ENCODE results near the gene POLR1C. TPM values are rescaled to one million over a fixed set of nuclear protein-coding genes. Genes with fewer than 3 reads are reported as not detected.

POLR1C gene
- total and polyA plus RNA-seq, 3 donors from 2014 or later, result 35.0 to 41.3 (median 37.7) TPM

GRCh38 chr6:43476746-43477145 lies 40.1 kb upstream of the POLR1C start:
- WGBS, 2 donors, result 15 to 19% methylated on average over 2 of the region's 2 CpGs
- TF ChIP-seq POLR2A (IDR thresholded peaks at IDR 0.05) (no peak), CTCF (IDR thresholded peaks at IDR 0.05) (no peak)
- no peaks in the 10 kb centered on the region for H3K9me3 ChIP-seq

GRCh38 chr6:43477235-43478007 lies 39.5 kb upstream of the POLR1C start, which contains the start of gene TJAP1:
TSS of gene TJAP1 (plus strand) at chr6:43477570. CDS start at chr6:43499002, 21,432 bp downstream.
- Histone ChIP-seq H3K9me3 (no peaks in the 10 kb centered on the region), H3K27me3 (no peaks in the 10 kb centered on the region), H3K4me3 (peak within 1 kb of the TSS; percentile 74), H3K27ac (peak within 1 kb of the TSS; percentile 60 to 79), H3K36me3 (ENCODE audit: low read depth, missing control alignments) (no peaks in the 10 kb centered on the region), H3K4me1 (peaks cover 7% of the 10 kb centered on the region)
- TF ChIP-seq POLR2A (IDR thresholded peaks at IDR 0.05), result peak; percentile 26
- no peak for TF ChIP-seq CTCF (IDR thresholded peaks at IDR 0.05)
- DNase-seq, result peak; percentile 95
- intact Hi-C loops (cut with DNase I; ENCODE audit: low total_unique reads), result no loop called here
- WGBS, 2 donors, result 1% methylated on average over 34 of the region's 34 CpGs

More at GRCh38 chr6:43476746-43477145, 40.1 kb upstream of the POLR1C start:
- Histone ChIP-seq H3K4me3 (peak overlapping the region; percentile 74), H3K36me3 (ENCODE audit: low read depth, missing control alignments) (no peaks in the 10 kb centered on the region), H3K27me3 (no peaks in the 10 kb centered on the region), H3K27ac (no peak overlapping the region), H3K4me1 (peaks cover 7% of the 10 kb centered on the region)
- DNase-seq, result no peak
- intact Hi-C loops (cut with DNase I; ENCODE audit: low total_unique reads), result no loop called here

- 11% methylated on average over 3 of the region's 3 CpGs for WGBS, 2 donors
- H3K36me3 ChIP-seq (ENCODE audit: low read depth, missing control alignments), result no peaks in the 10 kb centered on the region
- intact Hi-C loops (cut with DNase I; ENCODE audit: low total_unique reads), result no loop called here
Measured at GRCh38 chr6:43478008-43478372, 38.9 kb upstream of the POLR1C start.

GRCh38 chr6:43481075-43481474 lies 35.8 kb upstream of the POLR1C start:
- Histone ChIP-seq H3K27ac (no peak overlapping the region), H3K4me1 (peaks cover 7% of the 10 kb centered on the region), H3K9me3 (no peaks in the 10 kb centered on the region), H3K4me3 (no peak overlapping the region), H3K36me3 (ENCODE audit: low read depth, missing control alignments) (no peaks in the 10 kb centered on the region), H3K27me3 (no peaks in the 10 kb centered on the region)
- no peak for DNase-seq
- 92 to 98% methylated on average over 2 of the region's 2 CpGs for WGBS, 2 donors
- TF ChIP-seq POLR2A (IDR thresholded peaks at IDR 0.05), result no peak
- TF ChIP-seq CTCF (IDR thresholded peaks at IDR 0.05), result no peak
- intact Hi-C loops (cut with DNase I; ENCODE audit: low total_unique reads), result no loop called here

More at GRCh38 chr6:43478008-43478372, 38.9 kb upstream of the POLR1C start:
- peak overlapping the region; percentile 74 for H3K4me3 ChIP-seq
- peaks cover 7% of the 10 kb centered on the region for H3K4me1 ChIP-seq
- TF ChIP-seq CTCF (IDR thresholded peaks at IDR 0.05), result no peak
- TF ChIP-seq POLR2A (IDR thresholded peaks at IDR 0.05), result no peak
- no peak for DNase-seq
- peak overlapping the region; percentile 60 to 79 for H3K27ac ChIP-seq
- H3K9me3 ChIP-seq, result no peaks in the 10 kb centered on the region
- no peaks in the 10 kb centered on the region for H3K27me3 ChIP-seq
